NCI-H128 (cell line): ENCODE data around the gene FH.

Experiments used
- DNase-seq: peaks from one replicate; lab custom pipeline; 2025; ENCODE audit not compliant: unreplicated experiment; lab: John Stamatoyannopoulos, UW

FH gene

DNA sequence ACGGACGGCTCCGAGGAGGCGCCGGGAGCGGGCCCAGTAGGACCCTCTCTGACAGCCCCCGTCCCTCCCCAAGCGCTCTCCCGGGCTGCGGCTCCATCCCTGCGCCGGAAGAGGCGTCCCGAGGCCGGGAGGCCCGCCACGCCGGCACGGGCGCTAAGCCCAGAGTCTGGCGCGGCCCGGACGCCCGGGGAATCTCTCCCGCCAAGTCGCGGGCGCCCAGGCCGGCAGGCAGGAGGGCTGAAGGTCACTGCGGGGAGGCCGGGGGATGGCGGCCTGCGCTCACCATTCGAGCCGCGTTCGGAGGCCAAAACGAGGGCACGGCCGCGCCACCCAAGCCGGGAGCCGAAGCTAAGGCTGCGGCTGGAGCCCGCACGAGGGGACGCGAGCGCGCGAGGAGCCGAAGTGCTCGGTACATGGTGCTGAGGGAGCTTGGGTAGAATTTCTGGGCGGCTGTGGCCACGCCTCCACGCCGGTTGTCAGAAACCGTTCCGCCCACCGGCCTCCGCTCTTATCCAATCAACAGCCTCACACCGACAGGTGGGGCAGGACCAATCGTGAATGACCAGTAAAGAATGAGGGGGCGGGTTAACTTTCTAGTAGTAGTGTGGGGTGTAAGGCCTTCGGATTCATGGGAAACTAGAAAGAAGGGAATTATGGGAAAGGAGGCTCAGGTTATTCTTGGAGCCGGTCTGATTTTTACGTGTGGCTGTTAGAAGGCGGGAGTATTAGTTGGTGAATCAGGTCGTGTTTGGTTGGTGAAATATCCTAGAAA, at the start of gene FH:
Gene FH, minus strand, starts transcription at position 448 of the 772 bp plus-strand sequence. Its CDS starts 33 bp downstream, at position 415.
- peak; percentile 98 for DNase-seq

DNA sequence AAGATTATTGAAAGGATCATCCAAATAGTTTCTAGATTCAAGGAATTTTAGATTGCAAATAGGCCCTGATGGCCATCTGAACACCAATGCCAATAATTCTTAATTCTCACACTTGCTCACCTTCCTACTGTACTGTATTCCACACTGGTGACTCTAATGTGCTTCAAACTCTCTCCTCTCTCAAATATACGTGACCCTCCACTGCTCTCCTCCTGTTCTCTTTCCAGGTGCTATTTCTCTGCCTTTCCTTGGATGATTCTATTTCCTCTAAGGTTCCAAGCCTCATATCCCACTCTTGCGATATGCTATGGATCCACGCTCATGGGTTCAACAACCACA, 41.3 kb upstream of the FH start:
- no peak for DNase-seq

DNA sequence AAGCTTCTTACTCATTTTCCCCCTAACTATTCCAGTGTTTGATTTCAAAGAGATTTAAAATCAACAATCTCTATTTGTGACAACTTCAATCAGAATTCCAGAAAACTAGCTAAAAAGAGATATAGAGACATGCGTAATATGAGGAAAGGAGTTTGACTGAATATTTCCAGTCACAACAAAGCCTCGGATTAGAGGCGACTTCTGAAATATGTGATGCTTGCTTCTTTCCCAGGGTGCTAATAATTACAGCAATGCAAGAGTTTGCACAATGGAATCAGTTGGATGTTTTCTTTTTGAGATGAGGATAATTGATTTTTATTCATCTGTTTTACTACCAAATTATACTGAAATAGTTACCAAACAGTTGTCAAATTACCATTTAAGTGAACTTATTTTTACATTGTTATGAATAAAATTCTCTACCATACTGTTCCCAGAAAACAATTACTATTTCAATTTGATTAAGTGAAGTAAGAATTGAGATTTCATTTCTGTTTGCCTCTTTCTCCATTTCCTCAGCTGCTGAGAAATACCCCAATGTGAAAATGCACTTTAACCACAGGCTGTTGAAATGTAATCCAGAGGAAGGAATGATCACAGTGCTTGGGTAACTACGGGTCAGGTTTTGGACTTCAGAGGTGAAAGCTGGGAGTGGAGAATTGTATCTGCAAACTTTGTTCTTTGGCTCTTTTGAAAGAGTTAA, 40.7 kb upstream of the FH start:
- DNase-seq, result no peak

DNA sequence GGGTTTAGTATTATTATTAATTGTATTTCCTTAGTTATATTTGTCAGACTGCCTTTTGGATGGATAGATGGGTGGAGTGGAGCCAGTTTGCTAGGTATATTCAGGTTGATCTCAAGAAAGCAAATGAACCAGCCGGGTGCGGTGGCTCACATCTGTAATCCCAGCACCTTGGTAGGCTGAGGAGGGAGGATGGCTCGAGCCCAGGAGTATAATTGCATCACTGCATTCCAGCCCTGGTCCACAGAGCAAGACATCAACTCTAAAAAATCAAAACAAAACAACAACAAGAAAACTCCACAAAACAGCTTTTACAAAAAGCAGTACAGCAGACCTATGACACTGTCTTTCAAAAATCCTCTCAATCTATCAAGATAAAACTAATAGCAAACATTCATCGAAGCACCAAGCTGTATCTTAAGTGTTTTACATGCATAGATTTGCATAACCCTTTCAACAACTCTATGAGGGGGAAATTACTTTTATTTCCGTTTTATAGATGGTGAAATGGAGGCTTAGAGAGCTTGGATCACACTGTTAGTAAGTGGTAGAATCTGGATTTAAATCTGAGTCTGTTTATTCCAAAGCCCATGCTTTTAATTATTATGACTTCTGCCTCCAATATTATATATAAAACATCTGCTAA, 38.1 kb upstream of the FH start:
- DNase-seq, result no peak

DNA sequence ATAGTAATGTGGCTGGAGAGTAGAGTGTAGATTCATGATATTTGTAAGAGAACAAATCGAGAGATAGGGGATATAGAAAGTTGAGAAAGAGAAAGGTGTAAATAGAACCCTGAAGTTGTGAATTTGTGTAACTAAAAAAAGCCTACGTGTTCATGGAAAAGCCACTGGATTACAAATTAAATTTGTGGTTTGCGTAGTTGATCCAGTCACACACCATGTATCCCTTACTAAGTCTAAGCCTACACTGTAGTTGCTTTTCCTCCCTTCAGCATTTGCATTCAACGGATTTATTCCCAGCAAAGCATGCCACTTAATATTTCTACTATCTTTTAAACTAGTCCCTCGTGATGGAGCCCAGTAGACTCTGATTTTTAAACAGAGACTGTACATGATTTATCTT, 37.5 kb upstream of the FH start:
- no peak for DNase-seq

DNA sequence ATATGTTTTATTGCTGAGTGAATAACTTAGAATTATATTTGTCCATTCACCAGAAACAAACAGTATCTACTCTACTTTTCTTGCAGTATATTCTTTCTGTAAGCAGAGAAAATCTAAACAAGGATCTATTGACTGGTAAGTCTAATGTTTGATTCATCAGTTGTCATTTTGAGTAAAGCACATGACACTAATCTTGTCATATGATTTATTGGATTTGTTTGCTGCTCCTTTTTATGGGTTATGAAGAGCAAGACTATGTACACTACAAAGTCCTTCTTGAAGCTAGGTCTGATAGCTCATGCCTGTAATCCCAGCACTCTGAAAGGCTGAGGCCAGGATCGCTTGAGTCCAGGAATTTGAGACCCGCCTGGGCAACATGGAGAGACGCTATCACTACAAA, 36.0 kb upstream of the FH start:
- no peak for DNase-seq

DNA sequence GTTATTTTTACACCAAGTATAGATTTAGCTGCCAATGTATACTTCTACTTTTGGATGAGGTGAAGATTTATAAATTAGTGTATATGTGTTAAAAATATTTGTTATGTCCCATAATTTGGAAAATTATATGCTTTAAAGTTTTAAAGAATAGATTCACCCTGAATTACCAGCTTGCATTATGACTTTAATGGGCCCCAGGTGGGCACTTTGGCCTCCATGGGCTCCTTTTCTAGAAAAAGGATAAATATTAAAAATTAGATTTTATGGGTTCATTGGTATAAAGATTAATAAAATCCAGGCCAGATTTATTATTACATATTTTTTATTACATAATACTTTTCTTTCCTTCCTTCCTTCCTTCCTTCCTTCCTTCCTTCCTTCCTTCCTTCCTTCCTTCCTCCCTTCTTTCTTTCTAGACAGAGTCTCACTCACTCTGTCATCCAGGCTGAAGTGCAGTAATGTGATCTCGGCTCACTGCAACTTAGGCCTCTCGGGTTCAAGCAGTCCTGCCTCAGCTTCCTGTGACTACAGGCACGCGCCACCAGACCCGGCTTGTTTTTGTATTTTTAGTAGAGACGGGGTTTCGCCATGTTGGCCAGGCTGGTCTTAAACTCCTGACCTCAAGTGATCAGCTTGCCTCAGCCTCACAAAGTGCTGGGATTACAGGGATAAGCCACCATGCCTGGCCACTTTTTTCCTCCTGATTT, 34.5 kb upstream of the FH start:
- no peak for DNase-seq

DNA sequence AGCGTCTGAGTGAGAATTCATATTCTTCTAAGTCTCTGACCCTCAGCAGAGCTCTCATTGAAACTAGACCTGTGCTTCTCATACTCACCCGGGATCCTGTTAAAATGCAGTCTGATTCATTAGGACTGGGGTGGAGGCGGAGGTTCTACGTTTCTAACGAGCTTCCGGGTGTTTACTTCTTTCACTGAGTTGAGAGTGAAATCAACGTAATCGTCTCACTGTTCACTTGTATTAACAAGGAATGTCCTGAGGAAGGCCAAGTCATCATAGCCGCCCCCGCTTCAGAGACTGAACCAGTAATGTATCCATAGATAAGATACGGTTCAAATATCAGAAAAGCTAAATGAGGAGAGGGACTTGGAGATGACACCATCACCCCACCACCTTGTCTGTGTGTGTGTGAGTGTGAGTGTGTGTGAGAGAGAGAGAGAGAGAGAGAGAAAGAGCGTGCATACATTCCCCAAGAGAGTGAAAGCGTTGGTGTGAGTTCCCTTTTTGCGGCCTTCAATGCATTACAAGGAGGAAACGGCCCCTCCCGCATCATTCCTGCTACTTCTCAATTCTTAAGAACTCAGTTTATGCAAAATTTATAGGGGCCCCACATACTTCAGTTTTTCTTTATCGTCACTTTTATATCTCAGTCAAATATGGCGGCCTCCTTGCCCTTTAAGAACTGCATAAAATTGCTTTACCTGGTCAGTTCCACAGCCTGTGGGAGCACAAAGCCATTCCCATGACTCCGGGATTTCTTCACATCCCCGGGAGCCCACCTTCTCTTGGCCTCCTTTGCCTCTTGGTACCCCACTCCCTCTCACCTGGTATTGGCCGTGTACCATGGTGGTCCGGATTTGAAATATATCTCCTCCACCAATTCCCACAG, 32.4 kb upstream of the FH start:
- DNase-seq, result no peak

DNA sequence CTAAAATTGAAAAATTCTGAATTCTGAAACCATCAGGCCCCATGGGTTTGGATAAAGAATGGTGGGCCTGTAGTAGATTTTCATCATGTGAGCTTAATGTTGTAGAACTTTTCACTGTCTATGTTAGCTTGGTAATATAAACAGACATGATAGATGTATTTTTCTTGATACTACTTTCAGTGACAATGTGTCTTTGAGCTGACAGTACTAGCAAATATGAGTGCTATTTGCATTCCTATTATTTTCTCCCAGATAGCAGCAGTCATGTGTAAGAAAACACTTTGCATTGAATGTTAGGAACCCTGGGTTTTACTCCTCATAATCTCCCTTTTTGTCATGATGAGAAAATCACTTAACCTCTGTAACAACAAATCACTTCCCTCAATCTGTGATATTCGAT, 30.8 kb upstream of the FH start:
- DNase-seq, result no peak

DNA sequence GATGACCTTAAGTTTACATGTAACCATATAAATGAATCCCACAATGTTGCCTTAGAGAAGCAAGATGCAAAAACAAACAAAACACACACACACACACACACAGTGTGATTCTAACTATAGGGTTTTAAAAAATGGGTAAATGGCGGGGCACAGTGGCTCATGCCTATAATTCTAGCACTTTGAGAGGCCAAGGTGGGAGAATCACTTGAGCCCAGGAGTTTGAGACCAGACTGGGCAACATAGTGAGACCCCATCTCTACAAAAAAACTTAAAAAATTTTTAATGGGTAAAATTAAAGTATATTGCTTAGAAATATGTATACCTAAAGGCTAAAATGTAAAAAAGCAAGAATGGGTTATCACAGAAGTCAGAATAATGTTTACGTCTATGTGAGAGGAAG, 28.5 kb upstream of the FH start:
- no peak for DNase-seq

DNA sequence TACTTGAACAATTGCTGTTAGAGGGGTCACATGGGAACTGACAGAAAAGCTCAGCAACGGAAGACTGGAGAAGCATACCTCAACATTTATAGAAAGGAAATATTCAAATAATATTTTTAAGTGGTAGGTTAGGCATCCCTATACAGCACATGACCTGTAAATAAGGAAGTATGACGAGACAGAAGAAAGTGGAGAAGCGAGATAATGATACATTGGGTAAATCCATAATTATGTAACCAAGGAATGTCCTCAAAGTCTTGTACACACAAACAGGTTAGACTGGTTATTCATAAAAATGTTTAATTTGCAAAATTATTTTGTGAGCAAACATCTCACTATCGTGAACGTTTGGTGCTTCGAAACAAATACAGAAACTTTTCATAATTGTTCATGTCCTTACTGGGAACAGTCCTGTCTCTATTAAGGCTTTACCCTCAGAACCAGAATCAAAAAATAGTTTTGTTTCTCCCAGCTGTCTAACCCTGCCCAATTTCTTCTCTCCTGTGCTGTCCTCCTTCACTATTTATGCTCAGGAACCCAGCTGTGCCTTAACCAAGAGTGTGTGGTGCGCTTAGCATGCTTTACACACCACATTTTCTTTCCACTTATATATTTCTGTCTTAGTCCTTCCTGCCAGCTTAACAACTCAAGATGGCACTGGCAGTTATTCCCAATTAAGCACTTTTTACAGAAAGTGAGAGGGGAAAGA, 22.8 kb upstream of the FH start:
- no peak for DNase-seq

DNA sequence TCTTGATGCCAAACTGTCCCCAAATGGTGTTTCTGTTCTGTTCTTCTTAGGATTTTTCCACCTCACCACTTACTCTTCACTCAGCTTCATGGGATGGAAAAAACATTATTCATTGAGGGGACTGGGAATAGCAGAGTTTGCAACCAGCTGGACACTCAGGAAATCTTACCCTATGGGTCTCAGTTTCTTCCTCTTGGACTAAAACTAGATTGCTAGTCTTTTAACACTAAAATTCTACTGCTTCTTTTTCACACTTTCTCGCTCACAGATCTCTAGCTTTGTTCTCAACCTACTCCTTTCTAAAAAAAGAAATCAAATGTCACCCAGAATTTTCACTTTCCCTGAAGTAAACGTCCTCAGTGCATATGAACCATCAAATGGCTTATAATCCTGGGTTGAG, 17.4 kb upstream of the FH start:
- no peak for DNase-seq

DNA sequence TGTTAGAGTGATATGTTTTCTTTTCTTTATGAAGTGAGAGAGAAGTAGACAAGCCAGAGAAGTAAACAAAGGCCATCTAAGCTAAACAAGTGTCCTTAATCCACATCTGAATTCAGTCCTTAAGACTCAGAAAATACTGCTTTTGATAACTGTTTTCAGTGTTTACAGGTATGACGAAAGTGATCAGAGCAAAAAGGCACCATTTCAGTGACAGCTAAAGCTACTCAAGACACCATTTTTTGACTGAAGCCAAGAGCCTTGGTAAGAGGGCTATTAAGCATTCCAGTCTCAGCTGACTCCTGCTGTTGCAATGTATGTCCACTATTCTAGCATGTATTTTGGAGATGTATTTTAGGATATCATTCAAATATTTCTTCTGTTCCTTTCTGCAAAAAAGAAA, 16.7 kb upstream of the FH start:
- no peak for DNase-seq

DNA sequence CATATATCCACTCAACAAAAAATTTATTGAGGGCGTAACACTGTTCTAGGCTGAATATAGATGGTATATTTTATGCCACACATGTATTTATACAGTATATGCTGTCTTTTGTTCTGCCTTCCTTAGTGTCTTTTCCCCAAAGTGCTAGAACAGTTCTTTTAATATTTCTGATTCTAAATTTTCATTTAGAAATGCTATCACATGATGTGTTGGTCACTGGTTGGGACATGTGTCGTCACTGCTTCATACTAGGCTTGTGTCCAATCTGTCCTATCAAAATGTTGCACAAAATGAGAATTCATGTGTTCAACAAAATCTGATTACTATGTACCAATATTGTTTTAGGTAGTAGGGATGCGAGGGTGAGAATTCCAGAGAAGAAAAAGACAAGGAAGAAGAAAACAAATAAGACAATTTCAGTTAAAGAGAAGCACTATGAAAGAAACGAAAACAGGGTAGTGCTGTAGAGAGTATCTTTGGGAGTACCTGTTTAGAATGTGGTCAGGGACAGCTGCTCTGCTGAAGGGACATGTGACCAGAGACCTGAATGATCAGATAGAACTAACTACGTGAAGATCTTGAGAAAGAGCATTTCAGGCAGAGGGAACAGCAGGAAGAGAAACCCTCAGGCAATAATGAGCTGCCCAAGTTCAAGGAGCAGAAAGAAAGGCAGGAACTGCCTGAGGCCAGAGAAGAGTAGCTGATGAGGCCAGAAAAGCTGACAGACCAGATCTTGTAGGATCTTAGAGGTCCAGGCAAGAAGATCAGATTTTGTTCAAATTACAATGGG, 14.0 kb upstream of the FH start:
- no peak for DNase-seq

DNA sequence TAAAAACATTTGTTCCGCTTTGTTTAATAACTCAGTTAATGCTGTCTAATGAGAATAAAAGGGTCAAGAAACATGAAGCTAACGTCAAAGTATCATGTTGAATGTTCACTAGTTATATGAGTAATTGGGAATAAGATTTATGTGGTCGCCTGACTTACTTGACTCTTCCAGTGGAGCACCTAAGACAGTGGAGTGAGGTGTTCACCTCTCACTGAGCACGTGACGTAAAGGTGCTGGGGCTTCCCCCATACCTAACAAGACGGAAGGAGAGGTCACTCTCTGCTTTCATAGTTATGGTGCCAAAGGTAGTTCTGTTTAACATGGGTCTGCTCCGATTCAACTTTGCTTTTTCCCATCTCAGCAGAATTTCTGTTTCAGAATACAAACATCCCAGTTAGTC, 13.3 kb upstream of the FH start:
- no peak for DNase-seq

DNA sequence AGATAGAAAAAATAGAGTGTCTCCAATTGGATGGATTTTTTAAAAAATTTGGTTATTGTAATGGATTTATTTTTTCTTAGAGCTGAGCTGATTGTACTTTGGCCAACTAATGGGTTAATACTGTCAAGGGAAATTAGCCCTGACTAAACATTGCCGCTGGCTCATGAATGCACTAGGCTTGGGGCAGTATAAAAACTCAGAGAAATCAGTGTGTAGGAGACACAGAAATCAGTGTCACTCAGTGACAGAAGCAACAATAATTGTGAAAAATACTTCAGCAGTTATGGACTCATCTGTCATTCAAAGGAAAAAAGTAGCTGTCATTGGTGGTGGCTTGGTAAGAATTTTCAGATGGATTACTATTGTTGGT, 12.6 kb upstream of the FH start, which contains the start of gene KMO:
Gene KMO, plus strand, starts transcription at position 217 of the 370 bp plus-strand sequence. Its CDS starts 67 bp downstream, at position 284.
- no peak for DNase-seq

DNA sequence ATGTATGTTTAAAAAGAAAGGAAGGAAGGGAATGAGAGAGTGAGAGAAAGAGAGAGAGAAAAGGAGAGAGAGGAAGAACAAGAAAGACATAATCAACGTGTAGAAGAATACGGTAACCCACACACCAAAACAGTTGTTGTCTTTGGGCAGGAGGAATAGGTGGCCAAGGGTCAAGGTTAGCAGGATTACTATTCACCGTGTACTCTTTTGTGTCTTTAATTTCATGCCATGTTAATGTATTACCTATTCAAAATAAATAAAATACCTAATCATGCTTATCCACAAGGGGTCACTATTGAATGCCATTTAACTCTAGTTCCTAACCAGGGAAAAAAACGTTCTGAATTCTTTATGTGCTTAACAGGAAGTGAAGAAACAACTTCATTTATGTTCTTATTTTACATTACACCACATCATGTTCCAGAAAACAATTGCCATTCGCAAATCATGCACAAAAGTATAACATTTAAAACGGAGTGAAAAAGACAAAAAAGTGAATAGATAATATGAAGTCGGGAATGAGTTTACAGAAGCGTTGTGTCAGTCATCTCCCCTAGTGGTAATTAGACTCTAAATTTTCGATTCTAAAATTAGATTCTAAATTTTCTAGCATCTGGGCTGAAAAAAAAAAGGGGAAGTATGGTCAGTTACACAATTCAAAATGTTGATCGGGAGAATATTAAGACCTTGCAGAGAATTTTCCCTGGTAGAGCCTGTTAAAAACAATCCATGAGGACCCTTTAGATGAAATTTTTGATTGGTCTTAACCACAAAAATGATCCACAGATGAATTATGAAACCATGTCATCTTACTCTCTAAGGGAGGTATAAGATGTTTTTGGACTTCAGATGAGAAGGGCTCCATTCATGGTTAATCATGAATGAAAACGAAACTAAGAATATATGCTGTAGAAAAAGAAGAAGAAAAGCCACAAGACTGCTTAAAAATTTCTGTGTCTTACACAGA, 11.9 kb upstream of the FH start:
- DNase-seq, result peak; percentile 35

DNA sequence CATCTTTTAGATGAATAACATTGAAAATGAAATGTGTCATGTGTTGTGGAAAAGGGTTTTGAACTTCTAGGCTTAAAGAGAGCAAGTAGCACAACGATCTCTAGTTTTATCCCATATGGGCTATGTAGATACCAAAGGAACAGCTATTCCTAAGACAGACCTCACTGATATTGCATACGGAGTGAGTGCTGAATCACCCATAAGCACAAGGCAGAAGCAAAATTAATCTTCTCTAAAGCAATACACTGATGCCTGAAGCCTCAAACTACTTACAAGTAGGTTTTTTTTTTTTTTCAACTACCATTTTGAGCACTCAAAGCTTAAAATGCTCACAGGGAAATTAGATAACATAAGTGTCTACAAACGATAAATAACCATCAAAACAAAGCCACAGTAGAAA, 7.6 kb upstream of the FH start:
- DNase-seq, result no peak
